ENCODE results near the gene RAD54L. TPM values are rescaled to one million over a fixed set of nuclear protein-coding genes. Genes with fewer than 3 reads are reported as not detected.

The RAD54L gene
- total RNA-seq, 1 experiment from 2014 or later = 29.4 TPM

- Histone ChIP-seq H3K4me1 (ENCODE audit: insufficient read depth, low read length) (peaks cover 23% of the 10 kb centered on the region), H4K20me1 (ENCODE audit: low read length) (no peaks in the 10 kb centered on the region; the same call in 1 of the 2 replicates), H2AFZ (ENCODE audit: low read length) (no peak overlapping the region), H3K79me2 (ENCODE audit: low read length) (no peaks in the 10 kb centered on the region), H3K9me2 (replicated peaks; ENCODE audit: low read length) (no peaks in the 10 kb centered on the region), H3K4me2 (ENCODE audit: low read length) (no peak overlapping the region), H3K9ac (ENCODE audit: low read length) (no peak overlapping the region), H3K27me3 (ENCODE audit: low read length) (no peaks in the 10 kb centered on the region), H3K36me3 (ENCODE audit: low read depth, low read length) (peaks cover 30% of the 10 kb centered on the region), H3K4me3 (ENCODE audit: low read length) (no peak overlapping the region), H3K9me3 (ENCODE audit: low read length) (no peaks in the 10 kb centered on the region), H3K27ac (ENCODE audit: low read length) (peak overlapping the region; percentile 47), H3F3A (ENCODE audit: low read length, unreplicated experiment) (no peaks in the 10 kb centered on the region)
- ChIA-PET POLR2A (ENCODE audit: unreplicated experiment) (no interaction called here), CTCF (no interaction called here)
- no TSS peak for BruUV-seq (replicated peaks)
- intact Hi-C loops (cut with micrococcal nuclease) = no loop called here
- ATAC-seq = peak; percentile 87
- TF ChIP-seq EZH2phosphoT487 (IDR thresholded peaks at IDR 0.05; ENCODE audit: borderline replicate concordance, low read length) = no peak
- TF ChIP-seq CTCF (conservative IDR thresholded peaks at IDR 0.05; ENCODE audit: low read depth, low read length) = no peak
- TF ChIP-seq EZH2 (IDR thresholded peaks at IDR 0.05; ENCODE audit: low read length, unreplicated experiment) = no peak
- peak; percentile 81 for DNase-seq
These were observed 41.0 kb downstream of the RAD54L start for GRCh38 chr1:46288485-46289133.

DNA sequence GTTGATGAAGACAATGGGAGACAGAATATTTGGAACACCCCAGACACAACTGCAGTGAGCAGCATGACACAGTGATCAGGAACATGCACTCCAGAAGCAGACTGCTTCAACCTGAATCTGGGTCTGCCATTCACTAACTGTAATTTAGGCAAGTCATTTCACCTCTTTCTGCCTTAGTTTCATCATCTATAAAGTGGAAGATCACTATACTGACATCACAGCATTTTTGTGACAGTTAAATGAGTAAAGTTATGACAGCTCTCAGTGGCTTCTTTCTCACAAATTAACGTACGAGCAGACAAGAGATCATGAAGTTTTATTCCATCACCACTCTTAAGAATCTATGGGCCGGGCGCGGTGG lies 41.6 kb downstream of the RAD54L start:
- Histone ChIP-seq H3K27me3 (ENCODE audit: low read length) (no peaks in the 10 kb centered on the region), H3K4me1 (ENCODE audit: insufficient read depth, low read length) (peaks cover 23% of the 10 kb centered on the region), H3K27ac (ENCODE audit: low read length) (peak overlapping the region; percentile 47), H3K79me2 (ENCODE audit: low read length) (no peaks in the 10 kb centered on the region), H2AFZ (ENCODE audit: low read length) (no peak overlapping the region), H3K9ac (ENCODE audit: low read length) (no peak overlapping the region), H3K4me2 (ENCODE audit: low read length) (no peak overlapping the region), H3K4me3 (ENCODE audit: low read length) (no peak overlapping the region), H3K9me2 (replicated peaks; ENCODE audit: low read length) (no peaks in the 10 kb centered on the region), H3K36me3 (ENCODE audit: low read depth, low read length) (peaks cover 30% of the 10 kb centered on the region), H4K20me1 (ENCODE audit: low read length) (no peaks in the 10 kb centered on the region; the same call in 1 of the 2 replicates), H3K9me3 (ENCODE audit: low read length) (no peaks in the 10 kb centered on the region), H3F3A (ENCODE audit: low read length, unreplicated experiment) (no peaks in the 10 kb centered on the region)
- no TSS peak for BruUV-seq (replicated peaks)
- TF ChIP-seq EZH2 (IDR thresholded peaks at IDR 0.05; ENCODE audit: low read length, unreplicated experiment) (no peak), EZH2phosphoT487 (IDR thresholded peaks at IDR 0.05; ENCODE audit: borderline replicate concordance, low read length) (no peak), CTCF (conservative IDR thresholded peaks at IDR 0.05; ENCODE audit: low read depth, low read length) (no peak)
- intact Hi-C loops (cut with micrococcal nuclease) = no loop called here
- ChIA-PET CTCF (no interaction called here), POLR2A (ENCODE audit: unreplicated experiment) (no interaction called here)
- no peak for ATAC-seq
- no peak for DNase-seq

GRCh38 chr1:46289976-46290375 lies 42.4 kb downstream of the RAD54L start:
- Histone ChIP-seq H3F3A (ENCODE audit: low read length, unreplicated experiment) (no peaks in the 10 kb centered on the region), H3K9me2 (replicated peaks; ENCODE audit: low read length) (no peaks in the 10 kb centered on the region), H3K4me1 (ENCODE audit: insufficient read depth, low read length) (peaks cover 23% of the 10 kb centered on the region), H2AFZ (ENCODE audit: low read length) (no peak overlapping the region), H3K27me3 (ENCODE audit: low read length) (no peaks in the 10 kb centered on the region), H3K27ac (ENCODE audit: low read length) (no peak overlapping the region), H4K20me1 (ENCODE audit: low read length) (no peaks in the 10 kb centered on the region; the same call in 1 of the 2 replicates), H3K9me3 (ENCODE audit: low read length) (no peaks in the 10 kb centered on the region), H3K4me3 (ENCODE audit: low read length) (no peak overlapping the region), H3K9ac (ENCODE audit: low read length) (no peak overlapping the region), H3K79me2 (ENCODE audit: low read length) (no peaks in the 10 kb centered on the region), H3K4me2 (ENCODE audit: low read length) (no peak overlapping the region), H3K36me3 (ENCODE audit: low read depth, low read length) (peaks cover 30% of the 10 kb centered on the region)
- no peak for TF ChIP-seq EZH2 (IDR thresholded peaks at IDR 0.05; ENCODE audit: low read length, unreplicated experiment)
- TF ChIP-seq EZH2phosphoT487 (IDR thresholded peaks at IDR 0.05; ENCODE audit: borderline replicate concordance, low read length) = no peak
- TF ChIP-seq CTCF (conservative IDR thresholded peaks at IDR 0.05; ENCODE audit: low read depth, low read length) = no peak
- CTCF ChIA-PET = no interaction called here
- POLR2A ChIA-PET (ENCODE audit: unreplicated experiment) = interaction anchor here (0.5 to 0.6 kb wide), 2 partner anchors 13 to 28 kb away, joined by 4 to 5 read pairs; no protein-coding TSS in a partner anchor
- DNase-seq (no peak), ATAC-seq (no peak)
- intact Hi-C loops (cut with micrococcal nuclease) = no loop called here
- no TSS peak for BruUV-seq (replicated peaks)

Measured in PC-3 (cell line).